Hindlimb muscle (tissue), 1 donor: ENCODE measurements around the gene PPP1R3D. TPM values are rescaled to one million over a fixed set of nuclear protein-coding genes. Genes with fewer than 3 reads are reported as not detected.
A peak's percentile ranks its signal among the peaks of the same experiment; 100 is the strongest.
"Not testable (repeated sequence)": the region's sequence is repeated elsewhere in the genome, so short reads cannot be mapped to it uniquely, and the experiment has no call there.

ENCODE experiments used
- DNase-seq: peaks from one replicate; pipeline ENCODE4 v3.0.0-alpha.2; 2013
- polyA plus RNA-seq: library from polyadenylated mRNA; unstranded; fragments of 120-200 nt; gene quantifications from one replicate; pipeline ENCODE4 v1.2.1, GENCODE V29; 2013; ENCODE audit not compliant: insufficient read length

Gene PPP1R3D
- polyA plus RNA-seq, 1 donor, result 6.4 TPM

DNA sequence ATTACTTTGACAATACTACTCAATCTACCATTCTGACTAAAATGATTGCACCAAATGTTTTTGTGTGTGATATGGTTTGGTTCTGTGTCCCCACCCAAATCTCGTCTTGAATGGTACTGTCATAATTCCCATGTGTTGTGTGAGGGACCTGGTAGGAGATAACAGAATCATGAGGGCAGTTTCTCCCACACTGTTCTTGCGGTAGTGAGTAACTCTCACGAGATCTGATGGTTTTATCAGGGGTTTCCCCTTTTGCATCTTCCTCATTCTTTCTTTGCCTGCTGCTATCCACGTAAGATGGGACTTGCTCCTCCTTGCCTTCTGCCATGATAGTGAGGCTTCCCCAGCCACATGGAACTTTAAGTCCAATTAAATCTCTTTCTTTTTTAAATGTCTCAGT lies 27.5 kb downstream of the PPP1R3D start:
- no peak for DNase-seq

DNA sequence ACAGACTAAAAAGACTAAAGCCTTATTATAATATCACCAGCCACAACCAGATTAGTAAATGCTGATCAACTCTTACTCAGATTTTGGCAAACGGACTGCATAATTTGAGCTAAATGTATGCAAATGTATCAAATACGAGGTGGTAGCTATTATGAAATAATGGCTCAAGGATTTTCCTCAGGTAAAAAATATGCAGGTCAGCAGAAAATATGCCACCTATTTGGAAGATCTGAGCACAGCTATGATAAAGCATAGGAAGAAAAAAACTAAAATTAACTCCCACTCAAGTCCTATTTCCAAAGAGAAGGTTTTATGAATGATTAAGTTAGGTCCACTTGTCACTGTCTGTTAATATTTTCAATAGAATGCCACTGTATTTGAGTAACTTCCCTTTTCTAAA lies 29.1 kb downstream of the PPP1R3D start:
- DNase-seq, result no peak

DNA sequence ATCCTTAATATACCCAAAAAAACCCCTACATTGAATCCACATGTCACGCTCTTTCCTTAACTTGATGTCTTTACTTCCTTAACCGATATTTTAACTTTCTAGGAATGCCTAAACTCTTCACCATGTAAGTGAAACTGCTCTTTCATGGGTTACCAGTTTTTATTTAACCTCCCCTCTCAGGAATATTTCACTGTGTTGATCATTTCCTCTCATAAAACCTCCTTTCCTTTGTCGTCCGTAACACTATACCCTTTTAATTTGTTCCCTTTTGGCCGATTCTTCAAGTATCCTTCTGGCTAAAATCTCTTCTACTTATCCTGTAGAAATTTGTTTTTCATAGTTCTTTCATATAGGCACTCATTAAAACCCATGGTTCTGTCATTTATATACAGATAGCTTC lies 31.2 kb downstream of the PPP1R3D start:
- DNase-seq, result no peak

DNA sequence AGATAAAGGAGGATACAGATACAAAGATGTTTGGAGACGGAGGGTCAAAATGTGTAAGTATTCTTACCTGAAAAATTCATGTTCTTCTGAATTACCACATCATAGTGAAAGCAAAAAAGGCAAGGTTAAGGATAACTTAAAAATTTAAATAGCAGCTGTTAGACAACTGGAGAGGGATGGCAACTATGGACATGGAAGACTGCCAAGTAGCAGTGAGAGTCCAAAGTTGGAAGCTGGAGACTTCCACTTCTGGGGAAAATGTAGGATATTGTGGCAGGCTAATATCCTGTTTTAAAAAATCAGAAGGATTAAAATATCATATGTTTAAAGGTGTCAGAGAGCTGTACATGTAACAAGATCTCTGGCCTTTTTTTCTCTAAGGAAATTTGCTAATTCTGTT lies 36.5 kb downstream of the PPP1R3D start:
- DNase-seq, result peak; percentile 23

DNA sequence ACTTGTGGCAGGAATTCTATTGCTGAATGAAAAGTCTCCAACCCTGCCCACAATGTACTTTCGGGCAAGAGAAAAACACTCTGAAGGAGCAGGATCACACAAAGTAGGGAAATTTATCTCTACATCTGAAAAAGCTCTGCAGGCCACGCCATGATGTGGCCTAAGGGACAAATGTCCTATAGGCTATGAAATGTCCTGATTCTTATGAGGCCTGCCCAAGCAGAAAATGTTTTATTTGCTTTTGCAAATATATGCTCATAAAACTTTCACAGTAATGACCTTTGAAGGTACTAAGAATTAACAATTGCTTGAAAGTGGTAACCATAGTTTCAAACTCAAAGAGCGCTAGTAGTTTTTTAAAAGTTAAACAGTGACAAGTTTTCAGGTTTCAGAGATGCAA lies 37.6 kb downstream of the PPP1R3D start:
- DNase-seq, result no peak

DNA sequence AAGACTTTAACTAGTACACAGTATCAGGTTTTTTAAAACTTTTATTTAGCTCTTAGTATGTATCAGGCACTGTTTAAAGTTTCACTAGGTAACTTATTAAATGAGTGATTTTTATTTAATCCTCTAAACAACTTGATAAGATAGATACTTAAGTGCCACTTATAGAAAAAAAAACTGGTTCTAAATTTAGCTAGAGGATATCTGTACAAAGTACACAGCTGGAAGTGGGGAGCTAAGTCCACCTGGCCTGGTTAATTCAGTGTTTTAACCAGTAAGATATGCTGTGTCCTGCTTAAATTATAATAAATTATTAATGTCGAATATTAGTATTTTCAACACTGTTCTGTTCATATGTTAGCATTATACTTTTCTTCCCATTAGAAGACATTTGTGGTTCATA lies 44.2 kb downstream of the PPP1R3D start:
- no peak for DNase-seq

DNA sequence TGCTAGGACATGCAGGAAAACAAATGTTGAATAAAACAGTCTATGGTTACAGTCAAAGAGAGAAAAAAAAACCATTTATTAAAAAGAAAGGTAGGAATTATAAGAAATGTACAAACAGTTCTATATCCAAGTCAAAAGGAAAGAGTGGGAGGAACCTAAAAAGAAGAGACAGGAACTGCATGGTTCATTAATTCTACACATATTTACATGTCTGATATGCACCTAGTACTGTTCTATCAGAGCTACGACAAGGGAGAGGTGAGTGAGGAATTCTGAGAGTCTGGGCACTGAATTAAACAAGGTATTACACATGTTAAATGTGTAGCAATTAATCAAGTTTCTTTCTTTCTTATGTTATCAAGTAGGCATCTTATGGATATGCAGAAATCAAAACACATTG lies 48.5 kb downstream of the PPP1R3D start:
- no peak for DNase-seq

DNA sequence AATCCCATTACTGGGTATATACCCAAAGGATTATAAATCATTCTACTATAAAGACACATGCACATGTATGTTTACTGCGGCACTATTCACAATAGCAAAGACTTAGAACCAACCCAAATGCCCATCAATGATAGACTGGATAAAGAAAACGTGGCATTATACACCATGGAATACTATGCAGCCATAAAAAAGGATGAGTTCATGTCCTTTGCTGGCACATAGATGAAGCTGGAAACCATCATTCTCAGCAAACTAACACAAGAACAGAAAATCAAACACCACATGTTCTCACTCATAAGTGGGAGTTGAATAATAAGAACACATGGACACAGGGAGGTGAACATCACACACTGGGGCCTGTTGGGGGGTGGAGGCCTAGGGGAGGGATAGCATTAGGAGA lies 50.1 kb downstream of the PPP1R3D start:
- not testable (repeated sequence) for DNase-seq

DNA sequence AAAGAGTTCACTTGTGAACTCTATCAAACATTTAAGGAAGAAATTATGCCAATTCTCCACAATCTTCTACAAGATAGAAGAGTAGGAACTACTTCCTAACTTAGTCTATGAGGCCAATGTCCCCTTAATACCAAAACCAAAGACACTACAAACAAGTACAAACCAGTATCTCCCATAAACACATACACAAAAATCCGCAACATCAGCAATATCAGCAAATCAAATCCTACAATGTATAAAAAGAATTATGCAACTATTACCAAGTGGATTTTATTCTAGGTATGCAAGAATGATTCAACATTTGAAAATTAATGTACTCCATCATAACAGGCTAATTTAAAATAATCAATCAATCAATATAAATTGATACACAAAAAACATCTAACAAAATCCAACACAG lies 52.1 kb downstream of the PPP1R3D start:
- no peak for DNase-seq

Other genes starting within 250 kb of the PPP1R3D start
- 3.9 TPM for gene SYCP2, start 6.7 kb downstream of the PPP1R3D start, polyA plus RNA-seq
- 22.7 TPM for gene FAM217B, start 84 bp upstream of the PPP1R3D start, polyA plus RNA-seq
- gene CDH26, start 18.1 kb upstream of the PPP1R3D start, polyA plus RNA-seq, result 0.85 TPM